Measurements from ENCODE around the gene ARVCF. TPM values are rescaled to one million over a fixed set of nuclear protein-coding genes. Genes with fewer than 3 reads are reported as not detected.
A peak's percentile ranks its signal among the peaks of the same experiment; 100 is the strongest.

Gene ARVCF
- total and polyA plus RNA-seq, 9 of the 15 experiments (the other 6 are each of a cell fraction or from before 2014, with no cell fraction given), result 0.03 to 97.4 (median 15.6) TPM

DNA sequence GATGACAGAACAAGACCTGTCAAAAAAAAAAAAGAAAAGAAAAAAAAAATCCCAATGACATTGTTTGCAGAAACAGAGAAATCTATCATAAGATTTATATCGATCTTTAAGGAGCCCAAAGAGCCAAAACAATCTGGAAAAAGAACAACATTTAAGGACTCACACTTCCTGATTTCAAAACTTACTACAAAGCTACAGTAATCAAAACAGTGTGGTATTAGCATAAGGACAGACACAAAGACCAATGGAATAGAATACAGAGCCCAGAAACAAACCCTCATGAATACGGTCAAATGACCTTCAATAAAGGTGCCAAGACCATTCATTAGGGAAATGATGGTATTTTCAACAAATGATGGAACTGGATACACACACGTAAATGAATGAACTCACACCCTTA, 12.2 kb downstream of the ARVCF start (continued):
- TF ChIP-seq, protein P1, sequence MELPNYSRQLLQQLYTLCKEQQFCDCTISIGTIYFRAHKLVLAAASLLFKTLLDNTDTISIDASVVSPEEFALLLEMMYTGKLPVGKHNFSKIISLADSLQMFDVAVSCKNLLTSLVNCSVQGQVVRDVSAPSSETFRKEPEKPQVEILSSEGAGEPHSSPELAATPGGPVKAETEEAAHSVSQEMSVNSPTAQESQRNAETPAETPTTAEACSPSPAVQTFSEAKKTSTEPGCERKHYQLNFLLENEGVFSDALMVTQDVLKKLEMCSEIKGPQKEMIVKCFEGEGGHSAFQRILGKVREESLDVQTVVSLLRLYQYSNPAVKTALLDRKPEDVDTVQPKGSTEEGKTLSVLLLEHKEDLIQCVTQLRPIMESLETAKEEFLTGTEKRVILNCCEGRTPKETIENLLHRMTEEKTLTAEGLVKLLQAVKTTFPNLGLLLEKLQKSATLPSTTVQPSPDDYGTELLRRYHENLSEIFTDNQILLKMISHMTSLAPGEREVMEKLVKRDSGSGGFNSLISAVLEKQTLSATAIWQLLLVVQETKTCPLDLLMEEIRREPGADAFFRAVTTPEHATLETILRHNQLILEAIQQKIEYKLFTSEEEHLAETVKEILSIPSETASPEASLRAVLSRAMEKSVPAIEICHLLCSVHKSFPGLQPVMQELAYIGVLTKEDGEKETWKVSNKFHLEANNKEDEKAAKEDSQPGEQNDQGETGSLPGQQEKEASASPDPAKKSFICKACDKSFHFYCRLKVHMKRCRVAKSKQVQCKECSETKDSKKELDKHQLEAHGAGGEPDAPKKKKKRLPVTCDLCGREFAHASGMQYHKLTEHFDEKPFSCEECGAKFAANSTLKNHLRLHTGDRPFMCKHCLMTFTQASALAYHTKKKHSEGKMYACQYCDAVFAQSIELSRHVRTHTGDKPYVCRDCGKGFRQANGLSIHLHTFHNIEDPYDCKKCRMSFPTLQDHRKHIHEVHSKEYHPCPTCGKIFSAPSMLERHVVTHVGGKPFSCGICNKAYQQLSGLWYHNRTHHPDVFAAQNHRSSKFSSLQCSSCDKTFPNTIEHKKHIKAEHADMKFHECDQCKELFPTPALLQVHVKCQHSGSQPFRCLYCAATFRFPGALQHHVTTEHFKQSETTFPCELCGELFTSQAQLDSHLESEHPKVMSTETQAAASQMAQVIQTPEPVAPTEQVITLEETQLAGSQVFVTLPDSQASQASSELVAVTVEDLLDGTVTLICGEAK (IDR thresholded peaks at IDR 0.05), result no peak
- TF ChIP-seq, protein P1 (CRISPR knock-in tag; IDR thresholded peaks at IDR 0.05), result no peak
- no peak for TF ChIP-seq DPF2 (IDR thresholded peaks at IDR 0.05)
- no peak for TF ChIP-seq TAF15 (IDR thresholded peaks at IDR 0.05; ENCODE audit: low read depth, low read length)
- peak; percentile 6 for TF ChIP-seq ASH1L (IDR thresholded peaks at IDR 0.05; ENCODE audit: borderline replicate concordance, low read depth, partially characterized antibody)
- TF ChIP-seq RBFOX2 (IDR thresholded peaks at IDR 0.05; ENCODE audit: low read depth, low read length), result no peak
- TF ChIP-seq BRD4 (IDR thresholded peaks at IDR 0.05), result no peak
- TF ChIP-seq, protein P2, sequence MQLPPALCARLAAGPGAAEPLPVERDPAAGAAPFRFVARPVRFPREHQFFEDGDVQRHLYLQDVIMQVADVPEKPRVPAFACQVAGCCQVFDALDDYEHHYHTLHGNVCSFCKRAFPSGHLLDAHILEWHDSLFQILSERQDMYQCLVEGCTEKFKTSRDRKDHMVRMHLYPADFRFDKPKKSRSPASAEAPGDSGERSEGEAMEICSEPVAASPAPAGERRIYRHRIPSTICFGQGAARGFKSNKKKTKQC (CRISPR knock-in tag; IDR thresholded peaks at IDR 0.05), result no peak
- TF ChIP-seq HDAC2 (IDR thresholded peaks at IDR 0.05), result peak; percentile 83
- no peak for TF ChIP-seq YY1 (IDR thresholded peaks at IDR 0.05; ENCODE audit: borderline replicate concordance in 1 of 3, control insufficient read depth in 1 of 3, extremely low read depth in 1 of 3, insufficient read depth in 3 of 3, insufficient read length in 1 of 3, insufficient replicate concordance in 2 of 3, low read depth in 1 of 3, low read length in 2 of 3)
- no peak for TF ChIP-seq SRSF7 (optimal IDR thresholded peaks at IDR 0.05; ENCODE audit: low read depth, low read length)
- TF ChIP-seq CBX1 (IDR thresholded peaks at IDR 0.05; ENCODE audit: low read depth), result peak; percentile 69; the same call in 1 of the 2 replicates
- TF ChIP-seq ETV5 (CRISPR knock-in tag; IDR thresholded peaks at IDR 0.05; ENCODE audit: low read depth), result no peak
- TF ChIP-seq, protein P3, sequence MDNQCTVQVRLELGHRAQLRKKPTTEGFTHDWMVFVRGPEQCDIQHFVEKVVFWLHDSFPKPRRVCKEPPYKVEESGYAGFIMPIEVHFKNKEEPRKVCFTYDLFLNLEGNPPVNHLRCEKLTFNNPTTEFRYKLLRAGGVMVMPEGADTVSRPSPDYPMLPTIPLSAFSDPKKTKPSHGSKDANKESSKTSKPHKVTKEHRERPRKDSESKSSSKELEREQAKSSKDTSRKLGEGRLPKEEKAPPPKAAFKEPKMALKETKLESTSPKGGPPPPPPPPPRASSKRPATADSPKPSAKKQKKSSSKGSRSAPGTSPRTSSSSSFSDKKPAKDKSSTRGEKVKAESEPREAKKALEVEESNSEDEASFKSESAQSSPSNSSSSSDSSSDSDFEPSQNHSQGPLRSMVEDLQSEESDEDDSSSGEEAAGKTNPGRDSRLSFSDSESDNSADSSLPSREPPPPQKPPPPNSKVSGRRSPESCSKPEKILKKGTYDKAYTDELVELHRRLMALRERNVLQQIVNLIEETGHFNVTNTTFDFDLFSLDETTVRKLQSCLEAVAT (IDR thresholded peaks at IDR 0.05), result no peak
- no peak for TF ChIP-seq SAP30 (IDR thresholded peaks at IDR 0.05; ENCODE audit: borderline replicate concordance, insufficient read depth, low read depth, low read length, poor library complexity, severe bottlenecking)
- TF ChIP-seq RBBP5 (IDR thresholded peaks at IDR 0.05; ENCODE audit: borderline replicate concordance, insufficient read depth, low read length, poor library complexity, severe bottlenecking), result no peak

Data from K562 (cell line).